Measurements from ENCODE around the gene CCDC142. TPM values are rescaled to one million over a fixed set of nuclear protein-coding genes. Genes with fewer than 3 reads are reported as not detected.
"Not testable (repeated sequence)": the region's sequence is repeated elsewhere in the genome, so short reads cannot be mapped to it uniquely, and the experiment has no call there.

CCDC142 gene
- total RNA-seq, 1 donor from 2014 or later = 3.9 TPM

DNA sequence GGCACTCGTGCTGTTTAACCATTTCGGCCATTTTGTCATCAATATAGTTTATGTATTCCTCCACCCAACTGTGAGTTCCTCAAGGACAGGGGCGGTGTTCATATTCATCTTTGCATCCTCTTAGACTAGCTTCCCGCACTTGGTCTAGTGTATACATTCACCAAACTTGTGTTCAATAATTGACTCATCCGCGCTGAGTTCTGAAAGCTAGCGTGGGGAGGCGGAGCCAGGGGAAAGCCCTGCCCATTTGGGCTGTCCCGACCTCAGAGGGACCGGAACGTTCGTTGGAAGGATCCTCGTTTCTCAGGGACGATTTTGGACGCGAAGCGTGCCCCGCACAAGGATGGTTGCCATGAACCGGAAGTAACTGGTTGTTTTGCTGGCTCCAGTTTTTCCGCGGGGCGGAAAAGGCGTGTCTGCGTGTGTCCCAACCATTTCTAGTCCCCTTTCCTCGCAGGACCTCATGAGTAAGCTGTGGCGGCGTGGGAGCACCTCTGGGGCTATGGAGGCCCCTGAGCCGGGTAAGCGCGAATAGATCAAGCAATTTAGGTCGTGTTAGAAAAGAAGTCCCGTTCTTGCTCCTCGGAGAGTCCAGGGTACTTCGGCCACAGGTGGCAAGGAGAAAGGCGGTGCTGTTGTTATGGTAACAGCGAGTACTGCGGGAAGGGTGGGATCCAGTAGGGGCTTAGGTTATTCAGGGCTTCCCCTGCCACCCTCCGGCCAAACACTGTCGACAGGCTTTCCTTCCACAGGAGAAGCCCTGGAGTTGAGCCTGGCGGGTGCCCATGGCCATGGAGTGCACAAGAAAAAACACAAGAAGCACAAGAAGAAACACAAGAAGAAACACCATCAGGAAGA, 27.9 kb downstream of the CCDC142 start, which contains the start of gene INO80B:
TSS of gene INO80B (plus strand) at position 434 of the 858 bp plus-strand sequence. CDS start at position 464, 30 bp downstream.
- peak within 1 kb of the TSS; percentile 80 for H3K4me3 ChIP-seq (ENCODE audit: low read depth, low read length)
- TF ChIP-seq, protein P1, sequence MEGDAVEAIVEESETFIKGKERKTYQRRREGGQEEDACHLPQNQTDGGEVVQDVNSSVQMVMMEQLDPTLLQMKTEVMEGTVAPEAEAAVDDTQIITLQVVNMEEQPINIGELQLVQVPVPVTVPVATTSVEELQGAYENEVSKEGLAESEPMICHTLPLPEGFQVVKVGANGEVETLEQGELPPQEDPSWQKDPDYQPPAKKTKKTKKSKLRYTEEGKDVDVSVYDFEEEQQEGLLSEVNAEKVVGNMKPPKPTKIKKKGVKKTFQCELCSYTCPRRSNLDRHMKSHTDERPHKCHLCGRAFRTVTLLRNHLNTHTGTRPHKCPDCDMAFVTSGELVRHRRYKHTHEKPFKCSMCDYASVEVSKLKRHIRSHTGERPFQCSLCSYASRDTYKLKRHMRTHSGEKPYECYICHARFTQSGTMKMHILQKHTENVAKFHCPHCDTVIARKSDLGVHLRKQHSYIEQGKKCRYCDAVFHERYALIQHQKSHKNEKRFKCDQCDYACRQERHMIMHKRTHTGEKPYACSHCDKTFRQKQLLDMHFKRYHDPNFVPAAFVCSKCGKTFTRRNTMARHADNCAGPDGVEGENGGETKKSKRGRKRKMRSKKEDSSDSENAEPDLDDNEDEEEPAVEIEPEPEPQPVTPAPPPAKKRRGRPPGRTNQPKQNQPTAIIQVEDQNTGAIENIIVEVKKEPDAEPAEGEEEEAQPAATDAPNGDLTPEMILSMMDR (conservative IDR thresholded peaks at IDR 0.05; ENCODE audit: low read depth, low read length) = no peak
- peak; percentile 93 for DNase-seq (ENCODE audit: low read depth)

DNA sequence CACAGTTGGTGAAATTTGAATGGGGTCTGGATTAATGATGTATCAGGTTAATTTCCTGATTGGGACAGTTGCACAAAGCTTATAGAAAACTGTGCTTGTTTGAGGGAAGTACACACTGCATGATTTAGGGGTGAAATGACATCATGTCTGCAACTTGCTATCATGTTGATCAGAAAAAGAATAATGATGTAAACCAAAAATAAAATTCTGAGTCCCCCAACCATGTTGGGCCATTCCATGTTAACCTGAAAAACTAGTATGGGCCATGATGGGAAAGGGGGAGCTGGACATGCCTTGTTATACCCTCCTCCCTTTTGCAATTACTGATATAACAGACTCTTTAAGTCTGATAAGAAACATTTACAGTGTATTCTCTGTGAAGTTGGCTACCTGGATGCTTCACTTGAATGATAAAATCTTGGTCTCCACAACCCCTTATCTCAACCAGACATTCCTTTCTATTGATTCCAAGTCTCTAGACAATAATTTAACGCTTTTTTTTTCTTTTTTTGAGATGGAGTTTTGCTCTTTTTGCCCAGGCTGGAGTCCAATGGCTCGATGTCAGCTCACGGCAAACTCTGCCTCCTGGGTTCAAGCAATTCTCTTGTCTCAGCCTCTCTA, 32.1 kb downstream of the CCDC142 start:
- no peak overlapping the region for H3K4me3 ChIP-seq (ENCODE audit: low read depth, low read length)
- DNase-seq (ENCODE audit: low read depth) = no peak
- TF ChIP-seq, protein P1 (conservative IDR thresholded peaks at IDR 0.05; ENCODE audit: low read depth, low read length) = no peak

DNA sequence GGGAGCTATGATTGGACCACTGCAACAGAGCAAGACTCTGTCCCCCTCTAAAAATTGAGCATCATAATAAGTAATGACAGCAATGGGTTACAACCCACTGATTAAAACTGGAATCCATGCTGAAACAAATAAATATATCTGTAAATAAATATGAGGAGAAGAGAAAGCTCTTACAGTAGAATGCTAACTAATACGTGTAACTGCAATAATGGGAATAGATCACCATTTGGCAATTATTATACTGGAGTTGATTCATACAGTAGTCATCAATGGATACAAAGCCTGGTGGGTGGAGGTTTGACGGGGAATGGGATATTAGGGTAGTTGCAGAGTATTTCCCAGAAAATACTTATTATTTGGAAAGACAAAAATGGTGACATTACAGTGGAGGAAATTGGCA, 34.0 kb downstream of the CCDC142 start:
- H3K4me3 ChIP-seq (ENCODE audit: low read depth, low read length) = no peak overlapping the region
- no peak for DNase-seq (ENCODE audit: low read depth)
- TF ChIP-seq, protein P1 (conservative IDR thresholded peaks at IDR 0.05; ENCODE audit: low read depth, low read length) = no peak

DNA sequence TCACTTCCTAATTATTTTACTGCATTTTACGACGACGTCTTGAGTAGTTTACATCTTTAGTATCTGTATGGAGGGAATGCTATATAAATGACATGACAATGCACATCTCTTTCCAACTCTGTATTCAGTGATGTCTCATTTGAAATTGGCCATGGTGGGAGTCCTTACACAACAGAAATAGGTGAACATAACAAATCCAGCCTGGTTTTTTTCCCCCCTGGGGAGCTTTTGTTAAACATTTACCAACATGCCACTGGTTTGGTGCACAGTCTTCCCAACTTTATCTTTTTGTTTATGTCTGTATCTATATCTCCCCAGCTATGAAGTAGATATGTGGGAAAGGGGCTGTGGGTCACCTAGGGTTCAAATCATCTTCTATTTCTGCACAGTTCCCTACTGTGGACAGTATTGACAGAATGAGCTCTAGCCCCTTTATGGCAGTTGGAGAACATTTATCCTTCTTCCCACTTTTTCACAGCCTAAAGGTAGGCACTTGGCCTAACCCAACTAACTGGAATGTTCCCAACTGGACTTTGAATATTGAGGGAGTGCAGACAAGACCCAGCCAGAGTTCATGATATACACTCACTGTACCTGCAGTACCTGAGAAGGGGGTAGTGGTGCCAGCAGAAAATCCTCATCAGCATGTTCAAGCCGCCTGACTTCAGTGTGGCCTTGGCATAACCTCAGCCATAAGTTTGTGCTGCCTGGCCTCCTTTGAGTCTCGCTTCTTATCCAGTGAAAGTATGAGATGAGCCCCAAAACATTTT, 35.4 kb downstream of the CCDC142 start:
- TF ChIP-seq, protein P1 (conservative IDR thresholded peaks at IDR 0.05; ENCODE audit: low read depth, low read length) = no peak
- no peak overlapping the region for H3K4me3 ChIP-seq (ENCODE audit: low read depth, low read length)
- no peak for DNase-seq (ENCODE audit: low read depth)

DNA sequence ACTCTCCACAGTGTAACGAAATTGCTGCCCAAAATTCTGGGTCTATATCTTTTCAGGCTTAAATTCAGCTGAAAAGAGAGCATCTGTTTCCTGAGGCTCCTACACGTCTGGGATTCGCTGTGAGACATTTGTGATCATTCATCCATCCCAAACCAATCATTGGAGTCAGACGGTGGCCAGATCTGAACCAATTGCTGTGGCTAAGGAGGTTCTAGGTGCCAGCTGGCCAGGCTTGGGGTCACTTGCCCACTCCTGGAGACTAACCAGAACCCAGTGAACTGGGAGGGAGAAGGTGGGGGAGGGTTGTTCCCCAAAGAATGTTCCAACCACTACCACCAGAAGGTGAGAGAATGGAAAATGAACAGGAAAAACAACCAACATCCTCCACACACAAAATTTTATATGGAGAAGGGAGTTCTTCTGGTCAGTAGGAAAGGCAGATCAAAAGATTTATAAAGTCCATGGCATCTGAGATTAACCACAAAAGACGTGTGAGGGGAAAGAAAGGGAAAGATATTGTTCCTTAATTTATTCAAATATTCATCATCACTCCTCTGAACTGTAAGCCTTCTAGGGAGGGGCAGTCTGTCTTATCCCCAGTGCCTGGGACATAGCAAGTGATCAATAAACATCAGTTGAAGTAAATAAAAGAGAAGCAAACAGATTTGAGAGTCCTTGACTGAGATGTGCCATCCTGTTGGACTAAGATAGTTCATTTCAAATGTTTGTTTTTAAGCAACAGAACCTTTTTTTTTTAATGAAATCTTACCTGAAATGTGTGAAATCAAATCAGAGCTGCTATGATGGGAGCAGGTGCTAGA, 38.1 kb downstream of the CCDC142 start:
- TF ChIP-seq, protein P1 (conservative IDR thresholded peaks at IDR 0.05; ENCODE audit: low read depth, low read length) = no peak
- DNase-seq (ENCODE audit: low read depth) = no peak

DNA sequence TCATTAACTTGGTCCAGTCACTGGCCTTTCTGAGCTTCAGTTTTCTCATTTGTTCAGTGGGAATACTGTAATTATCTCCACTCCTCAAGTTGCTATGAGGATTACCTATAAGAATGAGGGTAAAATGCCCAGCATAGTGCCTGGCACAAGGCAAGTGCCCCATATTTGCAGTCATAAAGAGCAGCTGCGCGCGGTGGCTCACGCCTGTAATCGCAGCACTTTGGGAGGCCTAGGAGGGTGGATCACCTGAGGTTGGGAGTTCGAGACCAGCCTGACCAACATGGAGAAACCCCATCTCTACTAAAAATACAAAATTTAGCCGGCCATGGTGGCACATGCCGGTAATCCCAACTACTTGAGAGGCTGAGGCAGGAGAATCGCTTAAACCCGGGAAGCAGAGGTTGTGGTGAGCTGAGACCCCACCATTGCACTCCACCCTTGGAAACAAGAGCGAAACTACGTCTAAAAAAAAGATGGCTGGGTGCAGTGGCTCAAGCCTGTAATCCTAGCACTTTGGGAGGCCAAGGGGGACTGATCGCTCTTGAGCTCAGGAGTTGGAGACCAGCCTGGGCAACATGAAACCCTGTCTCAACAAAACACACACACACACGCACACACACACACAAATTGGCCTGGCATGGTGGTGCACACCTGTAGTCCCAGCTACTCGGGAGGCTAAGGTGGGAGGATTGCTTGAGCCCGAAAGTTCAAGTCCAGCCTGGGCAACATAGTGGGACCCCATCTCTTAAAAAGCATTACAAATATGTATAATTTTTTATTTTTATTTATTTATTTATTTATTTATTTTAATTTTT, 40.1 kb downstream of the CCDC142 start:
- peak overlapping the region; percentile 72 for H3K4me3 ChIP-seq (ENCODE audit: low read depth, low read length)
- DNase-seq (ENCODE audit: low read depth) = not testable (repeated sequence)

More for the DNA sequence above, 38.1 kb downstream of the CCDC142 start:
- no peak overlapping the region for H3K4me3 ChIP-seq (ENCODE audit: low read depth, low read length)

Data from epithelial cell of proximal tubule (primary cell).